ENCODE measurements around the gene BMP2K.

The BMP2K gene

DNA sequence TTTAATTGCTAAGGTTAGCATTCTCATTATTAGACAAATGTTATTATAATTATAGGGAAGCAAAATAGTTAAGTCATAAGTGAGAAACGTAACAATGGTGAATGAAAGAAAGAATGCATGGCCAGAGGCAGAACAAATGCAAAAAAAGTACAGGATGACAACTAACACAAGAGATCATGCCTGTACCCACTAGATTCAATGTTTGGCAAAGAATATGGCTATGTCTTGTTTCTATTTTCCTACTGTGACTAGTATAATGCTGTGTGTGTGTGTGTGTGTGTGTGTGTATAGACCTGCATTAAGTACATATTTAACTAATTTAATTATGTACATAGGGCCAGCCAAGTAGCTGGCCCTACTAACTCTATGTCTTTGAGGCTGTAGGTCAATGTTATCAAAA lies 12.9 kb upstream of the BMP2K start:
- no CpG with 5 or more reads among the region's 1 CpG for WGBS (ENCODE audit: insufficient coverage)
- H3K36me3 ChIP-seq (ENCODE audit: control insufficient read depth in 4 of 4, insufficient read depth in 4 of 4, low read length in 3 of 4): no peaks in the 10 kb centered on the region
- H3K27me3 ChIP-seq (replicated peaks in 2 of 5; ENCODE audit: control insufficient read depth in 4 of 5, insufficient read depth in 5 of 5, low read length in 4 of 5): no peaks in the 10 kb centered on the region
- ChIA-PET CTCF (no interaction called here), POLR2A (no interaction called here)
- H3K4me1 ChIP-seq (ENCODE audit: control extremely low read depth in 1 of 4, control insufficient read depth in 4 of 4, insufficient read depth in 4 of 4, low read length in 3 of 4): no peaks in the 10 kb centered on the region
- no peak overlapping the region for H3K4me3 ChIP-seq (ENCODE audit: control insufficient read depth in 1 of 7, extremely low read depth in 1 of 7, insufficient read depth in 4 of 7, low read depth in 2 of 7, low read length in 6 of 7)
- no peak overlapping the region for H3K27ac ChIP-seq (ENCODE audit: insufficient read depth in 1 of 2, low read depth in 1 of 2, low read length in 2 of 2, poor library complexity in 1 of 2, severe bottlenecking in 2 of 2)
- DNase-seq: no peak
- no peaks in the 10 kb centered on the region for H3K9me3 ChIP-seq (ENCODE audit: control extremely low read depth in 1 of 5, control insufficient read depth in 4 of 5, insufficient read depth in 2 of 5, low read depth in 1 of 5, low read length in 4 of 5)

GRCh38 chr4:78763763-78764387 lies 12.3 kb upstream of the BMP2K start:
- no CpG with 5 or more reads among the region's 3 CpGs for WGBS (ENCODE audit: insufficient coverage)
- H3K27me3 ChIP-seq (replicated peaks in 2 of 5; ENCODE audit: control insufficient read depth in 4 of 5, insufficient read depth in 5 of 5, low read length in 4 of 5): no peaks in the 10 kb centered on the region
- CTCF ChIA-PET: no interaction called here
- no peak overlapping the region for H3K4me3 ChIP-seq (ENCODE audit: control insufficient read depth in 1 of 7, extremely low read depth in 1 of 7, insufficient read depth in 4 of 7, low read depth in 2 of 7, low read length in 6 of 7)
- H3K4me1 ChIP-seq (ENCODE audit: control extremely low read depth in 1 of 4, control insufficient read depth in 4 of 4, insufficient read depth in 4 of 4, low read length in 3 of 4): no peaks in the 10 kb centered on the region
- H3K36me3 ChIP-seq (ENCODE audit: control insufficient read depth in 4 of 4, insufficient read depth in 4 of 4, low read length in 3 of 4): no peaks in the 10 kb centered on the region
- no peak overlapping the region for H3K27ac ChIP-seq (ENCODE audit: insufficient read depth in 1 of 2, low read depth in 1 of 2, low read length in 2 of 2, poor library complexity in 1 of 2, severe bottlenecking in 2 of 2)
- no peaks in the 10 kb centered on the region for H3K9me3 ChIP-seq (ENCODE audit: control extremely low read depth in 1 of 5, control insufficient read depth in 4 of 5, insufficient read depth in 2 of 5, low read depth in 1 of 5, low read length in 4 of 5)
- POLR2A ChIA-PET: no interaction called here
- DNase-seq: no peak

- CTCF ChIA-PET: no interaction called here
- no peaks in the 10 kb centered on the region for H3K36me3 ChIP-seq (ENCODE audit: control insufficient read depth in 4 of 4, insufficient read depth in 4 of 4, low read length in 3 of 4)
Measured at GRCh38 chr4:78764498-78764961, 11.6 kb upstream of the BMP2K start.

GRCh38 chr4:78765432-78766006 lies 10.6 kb upstream of the BMP2K start:
- ChIA-PET POLR2A (no interaction called here), CTCF (interaction anchor here (1.2 kb wide), 1 partner anchor 9 kb away, joined by 4 read pairs; no protein-coding TSS in a partner anchor)

More at GRCh38 chr4:78764498-78764961, 11.6 kb upstream of the BMP2K start:
- Histone ChIP-seq H3K27ac (ENCODE audit: insufficient read depth in 1 of 2, low read depth in 1 of 2, low read length in 2 of 2, poor library complexity in 1 of 2, severe bottlenecking in 2 of 2) (no peak overlapping the region), H3K4me3 (ENCODE audit: control insufficient read depth in 1 of 7, extremely low read depth in 1 of 7, insufficient read depth in 4 of 7, low read depth in 2 of 7, low read length in 6 of 7) (no peak overlapping the region), H3K4me1 (ENCODE audit: control extremely low read depth in 1 of 4, control insufficient read depth in 4 of 4, insufficient read depth in 4 of 4, low read length in 3 of 4) (peaks cover 0 to 1% (median under 1%) of the 10 kb centered on the region in 4 experiments), H3K9me3 (ENCODE audit: control extremely low read depth in 1 of 5, control insufficient read depth in 4 of 5, insufficient read depth in 2 of 5, low read depth in 1 of 5, low read length in 4 of 5) (no peaks in the 10 kb centered on the region), H3K27me3 (replicated peaks in 2 of 5; ENCODE audit: control insufficient read depth in 4 of 5, insufficient read depth in 5 of 5, low read length in 4 of 5) (no peaks in the 10 kb centered on the region)
- POLR2A ChIA-PET: no interaction called here
- no peak for DNase-seq

GRCh38 chr4:78766026-78766425 lies 10.1 kb upstream of the BMP2K start:
- Histone ChIP-seq H3K9me3 (ENCODE audit: control extremely low read depth in 1 of 5, control insufficient read depth in 4 of 5, insufficient read depth in 2 of 5, low read depth in 1 of 5, low read length in 4 of 5) (no peaks in the 10 kb centered on the region), H3K4me1 (ENCODE audit: control extremely low read depth in 1 of 4, control insufficient read depth in 4 of 4, insufficient read depth in 4 of 4, low read length in 3 of 4) (peaks cover 0 to 8% (median 2%) of the 10 kb centered on the region in 4 experiments), H3K27ac (ENCODE audit: insufficient read depth in 1 of 2, low read depth in 1 of 2, low read length in 2 of 2, poor library complexity in 1 of 2, severe bottlenecking in 2 of 2) (no peak overlapping the region), H3K4me3 (ENCODE audit: control insufficient read depth in 1 of 7, extremely low read depth in 1 of 7, insufficient read depth in 4 of 7, low read depth in 2 of 7, low read length in 6 of 7) (no peak overlapping the region), H3K36me3 (ENCODE audit: control insufficient read depth in 4 of 4, insufficient read depth in 4 of 4, low read length in 3 of 4) (no peaks in the 10 kb centered on the region), H3K27me3 (replicated peaks in 2 of 5; ENCODE audit: control insufficient read depth in 4 of 5, insufficient read depth in 5 of 5, low read length in 4 of 5) (no peaks in the 10 kb centered on the region)
- DNase-seq: no peak
- CTCF ChIA-PET: interaction anchor here (1.2 kb wide), 1 partner anchor 10 kb away, joined by 4 read pairs; no protein-coding TSS in a partner anchor
- POLR2A ChIA-PET: no interaction called here
- WGBS (ENCODE audit: insufficient coverage): 88% methylated on average over 2 of the region's 3 CpGs

More at GRCh38 chr4:78765432-78766006, 10.6 kb upstream of the BMP2K start:
- Histone ChIP-seq H3K27ac (ENCODE audit: insufficient read depth in 1 of 2, low read depth in 1 of 2, low read length in 2 of 2, poor library complexity in 1 of 2, severe bottlenecking in 2 of 2) (no peak overlapping the region), H3K9me3 (ENCODE audit: control extremely low read depth in 1 of 5, control insufficient read depth in 4 of 5, insufficient read depth in 2 of 5, low read depth in 1 of 5, low read length in 4 of 5) (no peaks in the 10 kb centered on the region), H3K4me3 (ENCODE audit: control insufficient read depth in 1 of 7, extremely low read depth in 1 of 7, insufficient read depth in 4 of 7, low read depth in 2 of 7, low read length in 6 of 7) (no peak overlapping the region), H3K27me3 (replicated peaks in 2 of 5; ENCODE audit: control insufficient read depth in 4 of 5, insufficient read depth in 5 of 5, low read length in 4 of 5) (no peaks in the 10 kb centered on the region), H3K36me3 (ENCODE audit: control insufficient read depth in 4 of 4, insufficient read depth in 4 of 4, low read length in 3 of 4) (no peaks in the 10 kb centered on the region), H3K4me1 (ENCODE audit: control extremely low read depth in 1 of 4, control insufficient read depth in 4 of 4, insufficient read depth in 4 of 4, low read length in 3 of 4) (peaks cover 0 to 8% (median 2%) of the 10 kb centered on the region in 4 experiments)
- WGBS (ENCODE audit: insufficient coverage): no CpG with 5 or more reads among the region's 1 CpG
- no peak for DNase-seq

- Histone ChIP-seq H3K36me3 (ENCODE audit: control insufficient read depth in 4 of 4, insufficient read depth in 4 of 4, low read length in 3 of 4) (no peaks in the 10 kb centered on the region), H3K27ac (ENCODE audit: insufficient read depth in 1 of 2, low read depth in 1 of 2, low read length in 2 of 2, poor library complexity in 1 of 2, severe bottlenecking in 2 of 2) (no peak overlapping the region), H3K4me3 (ENCODE audit: control insufficient read depth in 1 of 7, extremely low read depth in 1 of 7, insufficient read depth in 4 of 7, low read depth in 2 of 7, low read length in 6 of 7) (no peak overlapping the region), H3K9me3 (ENCODE audit: control extremely low read depth in 1 of 5, control insufficient read depth in 4 of 5, insufficient read depth in 2 of 5, low read depth in 1 of 5, low read length in 4 of 5) (no peaks in the 10 kb centered on the region), H3K27me3 (replicated peaks in 2 of 5; ENCODE audit: control insufficient read depth in 4 of 5, insufficient read depth in 5 of 5, low read length in 4 of 5) (no peaks in the 10 kb centered on the region), H3K4me1 (ENCODE audit: control extremely low read depth in 1 of 4, control insufficient read depth in 4 of 4, insufficient read depth in 4 of 4, low read length in 3 of 4) (peaks cover 0 to 8% (median 2%) of the 10 kb centered on the region in 4 experiments)
- WGBS (ENCODE audit: insufficient coverage): 74% methylated on average over 5 of the region's 5 CpGs
- CTCF ChIA-PET: interaction anchor here (0.8 to 1.5 kb wide), 3 partner anchors 10 to 43 kb away, joined by 3 to 4 read pairs (median 3); no protein-coding TSS in a partner anchor
- DNase-seq: peak in 1 of 3 donors; percentile 37
- POLR2A ChIA-PET: no interaction called here
Measured at GRCh38 chr4:78766650-78767049, 9.5 kb upstream of the BMP2K start.

- Histone ChIP-seq H3K4me3 (ENCODE audit: control insufficient read depth in 1 of 7, extremely low read depth in 1 of 7, insufficient read depth in 4 of 7, low read depth in 2 of 7, low read length in 6 of 7) (no peak overlapping the region), H3K27me3 (replicated peaks in 2 of 5; ENCODE audit: control insufficient read depth in 4 of 5, insufficient read depth in 5 of 5, low read length in 4 of 5) (no peaks in the 10 kb centered on the region), H3K4me1 (ENCODE audit: control extremely low read depth in 1 of 4, control insufficient read depth in 4 of 4, insufficient read depth in 4 of 4, low read length in 3 of 4) (peaks cover 0 to 8% (median 2%) of the 10 kb centered on the region in 4 experiments), H3K27ac (ENCODE audit: insufficient read depth in 1 of 2, low read depth in 1 of 2, low read length in 2 of 2, poor library complexity in 1 of 2, severe bottlenecking in 2 of 2) (no peak overlapping the region), H3K9me3 (ENCODE audit: control extremely low read depth in 1 of 5, control insufficient read depth in 4 of 5, insufficient read depth in 2 of 5, low read depth in 1 of 5, low read length in 4 of 5) (no peaks in the 10 kb centered on the region), H3K36me3 (ENCODE audit: control insufficient read depth in 4 of 4, insufficient read depth in 4 of 4, low read length in 3 of 4) (no peaks in the 10 kb centered on the region)
- DNase-seq: no peak
- CTCF ChIA-PET: interaction anchor here (0.8 to 1.5 kb wide), 2 partner anchors 23 to 43 kb away, joined by 3 read pairs; no protein-coding TSS in a partner anchor
- POLR2A ChIA-PET: interaction anchor here (0.5 to 1.0 kb wide), 2 partner anchors 11 to 35 kb away, joined by 3 to 7 read pairs; no protein-coding TSS in a partner anchor
Measured at GRCh38 chr4:78767350-78767749, 8.8 kb upstream of the BMP2K start.
